HEK293T (cell line): ENCODE data around the gene ACTR5.

ENCODE experiments used
- CTCF ChIA-PET: fragments of 350-600 bp; formaldehyde crosslinking; extraction: SDS; loops from one replicate; lab custom pipeline; 2021; ENCODE audit warnings: antibody characterized with exemption, inconsistent platforms; lab: Yijun Ruan, JAX
- POLR2A ChIA-PET: fragments of 350-600 bp; formaldehyde crosslinking; extraction: SDS; loops from one replicate; lab custom pipeline; 2020; ENCODE audit warnings: antibody characterized with exemption, inconsistent platforms; lab: Yijun Ruan, JAX
- DNase-seq: peaks from one replicate; pipeline ENCODE4 v3.0.0; 2012; ENCODE audit warnings: mixed read lengths; ENCODE audit errors: extremely low spot score
- ARNT ChIP-seq: fragments of 450-650 bp; IDR thresholded peaks from 2 replicates; pipeline ENCODE4 v1.6.1; 2017; ENCODE audit warnings: mild to moderate bottlenecking
- BHLHE40 ChIP-seq: fragments of 450-650 bp; IDR thresholded peaks from 2 replicates; pipeline ENCODE4 v1.6.1; 2016; ENCODE audit warnings: mild to moderate bottlenecking, moderate library complexity, borderline replicate concordance
- CTBP1 ChIP-seq: fragments of 450-650 bp; IDR thresholded peaks from 2 replicates; pipeline ENCODE4 v1.6.1; 2016; ENCODE audit warnings: borderline replicate concordance
- ELF4 ChIP-seq: fragments of 450-650 bp; IDR thresholded peaks from 2 replicates; pipeline ENCODE4 v1.6.1; 2017; ENCODE audit warnings: antibody characterized with exemption
- FOXA1 ChIP-seq: fragments of 450-650 bp; IDR thresholded peaks from 2 replicates; pipeline ENCODE4 v1.6.1; 2016; ENCODE audit warnings: mild to moderate bottlenecking
- FOXK2 ChIP-seq: fragments of 450-650 bp; IDR thresholded peaks from 2 replicates; pipeline ENCODE4 v1.6.1; 2016; ENCODE audit warnings: mild to moderate bottlenecking
- FOXM1 ChIP-seq: fragments of 450-650 bp; IDR thresholded peaks from 2 replicates; pipeline ENCODE4 v1.6.1; 2017; ENCODE audit warnings: mild to moderate bottlenecking, borderline replicate concordance
- HDGF ChIP-seq: fragments of 450-650 bp; IDR thresholded peaks from 2 replicates; pipeline ENCODE4 v1.6.1; 2017; ENCODE audit warnings: antibody characterized with exemption, borderline replicate concordance
- L3MBTL2 ChIP-seq: fragments of 450-650 bp; conservative IDR thresholded peaks from 2 replicates; pipeline ENCODE4 v1.6.1; 2016; ENCODE audit warnings: mild to moderate bottlenecking
- LEF1 ChIP-seq: fragments of 450-650 bp; IDR thresholded peaks from 2 replicates; pipeline ENCODE4 v1.6.1; 2017; ENCODE audit warnings: mild to moderate bottlenecking, borderline replicate concordance
- NFRKB ChIP-seq: fragments of 450-650 bp; IDR thresholded peaks from 2 replicates; pipeline ENCODE4 v1.6.1; 2016; ENCODE audit warnings: mild to moderate bottlenecking, moderate library complexity
- SP1 ChIP-seq: fragments of 450-650 bp; IDR thresholded peaks from 2 replicates; pipeline ENCODE4 v1.6.1; 2017
- SUZ12 ChIP-seq: fragments of 450-650 bp; IDR thresholded peaks from 2 replicates; pipeline ENCODE4 v1.6.1; 2016; ENCODE audit warnings: mild to moderate bottlenecking
- TARDBP ChIP-seq: fragments of 450-650 bp; IDR thresholded peaks from 2 replicates; pipeline ENCODE4 v1.6.1; 2016
- ZNF384 ChIP-seq: fragments of 450-650 bp; IDR thresholded peaks from 2 replicates; pipeline ENCODE4 v1.6.1; 2016
- TF ChIP-seq, protein P1 (sequence below): fragments of 450-650 bp; IDR thresholded peaks from 2 replicates; pipeline ENCODE4 v1.6.1; 2016

ACTR5 gene

DNA sequence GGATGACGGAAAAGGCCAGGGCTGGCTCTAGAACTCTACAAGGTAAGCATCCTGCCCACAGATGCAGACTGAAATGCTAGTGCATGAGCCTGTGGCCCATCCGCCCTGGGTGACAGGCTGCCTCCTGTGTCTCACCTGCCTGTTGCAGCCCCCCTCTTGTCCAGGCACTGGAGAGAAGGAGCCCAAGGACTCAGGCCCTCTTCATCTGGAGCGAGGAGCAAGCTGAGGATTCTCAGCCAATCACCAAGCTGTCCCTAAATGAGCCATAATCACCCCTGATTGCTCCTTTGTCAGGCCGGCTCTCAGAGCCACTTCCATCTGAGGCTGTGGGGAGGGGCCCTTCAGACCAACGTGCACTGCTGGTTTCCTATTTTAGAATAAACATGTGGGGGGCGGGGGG lies 34.0 kb upstream of the ACTR5 start:
- DNase-seq, result no peak
- TF ChIP-seq ELF4 (no peak), CTBP1 (no peak), FOXM1 (no peak), HDGF (no peak), SP1 (no peak), SUZ12 (no peak), NFRKB (no peak), ARNT (no peak), LEF1 (no peak), FOXK2 (no peak), BHLHE40 (no peak)
- TF ChIP-seq, protein P1, sequence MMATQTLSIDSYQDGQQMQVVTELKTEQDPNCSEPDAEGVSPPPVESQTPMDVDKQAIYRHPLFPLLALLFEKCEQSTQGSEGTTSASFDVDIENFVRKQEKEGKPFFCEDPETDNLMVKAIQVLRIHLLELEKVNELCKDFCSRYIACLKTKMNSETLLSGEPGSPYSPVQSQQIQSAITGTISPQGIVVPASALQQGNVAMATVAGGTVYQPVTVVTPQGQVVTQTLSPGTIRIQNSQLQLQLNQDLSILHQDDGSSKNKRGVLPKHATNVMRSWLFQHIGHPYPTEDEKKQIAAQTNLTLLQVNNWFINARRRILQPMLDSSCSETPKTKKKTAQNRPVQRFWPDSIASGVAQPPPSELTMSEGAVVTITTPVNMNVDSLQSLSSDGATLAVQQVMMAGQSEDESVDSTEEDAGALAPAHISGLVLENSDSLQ, result no peak
- ChIA-PET POLR2A (no interaction called here), CTCF (interaction anchor here (0.8 kb wide), 1 partner anchor 17 kb away, joined by 3 read pairs; no protein-coding TSS in a partner anchor)

DNA sequence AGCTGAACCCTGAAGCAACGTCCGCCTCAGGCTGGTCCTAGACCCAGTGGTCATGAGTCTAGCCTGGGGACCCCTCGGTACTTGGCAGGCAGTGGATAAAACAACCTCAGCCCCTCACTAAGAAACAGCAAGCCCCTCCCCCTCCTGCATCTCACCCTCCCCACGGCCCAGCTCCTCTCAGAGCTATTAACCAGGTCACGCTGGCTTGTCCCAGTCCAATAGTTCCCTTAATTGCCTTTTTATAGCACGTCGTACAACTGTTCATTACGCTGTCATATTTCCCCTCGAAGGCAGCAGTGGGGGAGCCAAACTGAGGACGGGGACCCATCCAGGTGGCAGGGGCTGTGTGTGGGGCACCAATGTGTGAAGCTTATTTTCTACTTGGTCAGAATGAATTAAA lies 32.6 kb upstream of the ACTR5 start:
- CTCF ChIA-PET, result interaction anchor here (0.6 to 1.0 kb wide), 3 partner anchors 9 to 57 kb away, joined by 3 to 4 read pairs (median 4); no protein-coding TSS in a partner anchor
- no peak for DNase-seq
- TF ChIP-seq LEF1, result no peak
- no peak for TF ChIP-seq SUZ12
- no peak for TF ChIP-seq L3MBTL2
- no peak for TF ChIP-seq BHLHE40
- no peak for TF ChIP-seq NFRKB
- POLR2A ChIA-PET, result no interaction called here

GRCh38 chr20:38722683-38723016 lies 25.6 kb upstream of the ACTR5 start:
- ChIA-PET CTCF (no interaction called here), POLR2A (no interaction called here)
- no peak for TF ChIP-seq BHLHE40
- no peak for TF ChIP-seq ZNF384
- TF ChIP-seq TARDBP, result no peak
- TF ChIP-seq FOXK2, result no peak
- no peak for TF ChIP-seq L3MBTL2
- TF ChIP-seq SUZ12, result no peak
- TF ChIP-seq CTBP1, result no peak
- TF ChIP-seq NFRKB, result no peak
- no peak for DNase-seq

- DNase-seq, result no peak
- POLR2A ChIA-PET, result no interaction called here
- TF ChIP-seq FOXA1 (no peak), HDGF (no peak), ARNT (no peak), ELF4 (no peak), L3MBTL2 (no peak), LEF1 (no peak), NFRKB (no peak), ZNF384 (no peak), CTBP1 (no peak)
- TF ChIP-seq, protein P1, result no peak
- CTCF ChIA-PET, result interaction anchor here (0.6 to 3.1 kb wide), 2 partner anchors 65 to 74 kb away, joined by 3 to 7 read pairs; no protein-coding TSS in a partner anchor
Measured at GRCh38 chr20:38723017-38723847, 25.0 kb upstream of the ACTR5 start.

GRCh38 chr20:38723848-38724625 lies 24.2 kb upstream of the ACTR5 start, which contains the start of gene SLC32A1:
TSS of gene SLC32A1 (plus strand) at chr20:38724486. CDS start at chr20:38724725, 239 bp downstream.
- CTCF ChIA-PET, result interaction anchor here (0.5 to 3.1 kb wide), 4 partner anchors 36 to 103 kb away, joined by 3 to 7 read pairs (median 4); no protein-coding TSS in a partner anchor
- peak; percentile 45 for DNase-seq
- no peak for TF ChIP-seq ARNT
- no peak for TF ChIP-seq CTBP1
- no peak for TF ChIP-seq ELF4
- TF ChIP-seq ZNF384, result no peak
- TF ChIP-seq FOXM1, result no peak
- TF ChIP-seq FOXK2, result no peak
- no peak for TF ChIP-seq SP1
- no peak for TF ChIP-seq NFRKB
- no peak for TF ChIP-seq LEF1
- TF ChIP-seq BHLHE40, result no peak
- TF ChIP-seq, protein P1, result no peak
- TF ChIP-seq SUZ12, result no peak
- no peak for TF ChIP-seq TARDBP
- no peak for TF ChIP-seq L3MBTL2
- TF ChIP-seq FOXA1, result no peak
- POLR2A ChIA-PET, result interaction anchor here (1.2 kb wide), 1 partner anchor 66 kb away, joined by 3 read pairs; no protein-coding TSS in a partner anchor

GRCh38 chr20:38724626-38725147 lies 23.6 kb upstream of the ACTR5 start:
- TF ChIP-seq SUZ12 (0 out of 2 replicates have a peak, but pooled peaks have one; percentile 34), FOXK2 (no peak)
- no peak for DNase-seq
- POLR2A ChIA-PET, result interaction anchor here (1.2 kb wide), 1 partner anchor 66 kb away, joined by 3 read pairs; no protein-coding TSS in a partner anchor
- CTCF ChIA-PET, result interaction anchor here (0.5 to 3.1 kb wide), 6 partner anchors 9 to 103 kb away, joined by 3 to 7 read pairs (median 3); no protein-coding TSS in a partner anchor
